IPS DF 6.9 (cell line): ENCODE results near the gene GAN.

ENCODE experiments used
- DNase-seq: peaks from one replicate; pipeline ENCODE4 v3.0.0-alpha.2; 2013; ENCODE audit warnings: low read depth, low spot score
- H3K27ac ChIP-seq: one replicate; pipeline ENCODE4 v1.5.1; 2013; ENCODE audit warnings: low read length, control low read depth
- H3K27me3 ChIP-seq: 2 replicates; pipeline ENCODE4 v1.6.1; 2013; ENCODE audit warnings: mild to moderate bottlenecking, low read length; ENCODE audit not compliant: control insufficient read depth, insufficient read depth
- H3K36me3 ChIP-seq: 2 replicates; pipeline ENCODE4 v1.6.1; 2013; ENCODE audit warnings: low read length; ENCODE audit not compliant: control insufficient read depth, insufficient read depth
- H3K4me1 ChIP-seq: 2 replicates; pipeline ENCODE4 v1.6.1; 2013; ENCODE audit warnings: low read length; ENCODE audit not compliant: control insufficient read depth, insufficient read depth
- H3K4me3 ChIP-seq: 2 replicates; pipeline ENCODE4 v1.5.1; 2013; ENCODE audit warnings: mild to moderate bottlenecking, low read length
- H3K9me3 ChIP-seq: 2 replicates; pipeline ENCODE4 v1.6.1; 2013; ENCODE audit warnings: low read length, inconsistent platforms; ENCODE audit not compliant: control insufficient read depth, insufficient read depth
- WGBS: extraction: QIAGEN DNeasy Blood & Tissue Kit; methylation state at CpG from one replicate; pipeline ENCODE4 v1.1.7; 2013; ENCODE audit warnings: mixed read lengths, missing lambda C conversion rate; ENCODE audit not compliant: insufficient read length, insufficient coverage; 5-methylcytosine and 5-hydroxymethylcytosine counted together

GAN gene

DNA sequence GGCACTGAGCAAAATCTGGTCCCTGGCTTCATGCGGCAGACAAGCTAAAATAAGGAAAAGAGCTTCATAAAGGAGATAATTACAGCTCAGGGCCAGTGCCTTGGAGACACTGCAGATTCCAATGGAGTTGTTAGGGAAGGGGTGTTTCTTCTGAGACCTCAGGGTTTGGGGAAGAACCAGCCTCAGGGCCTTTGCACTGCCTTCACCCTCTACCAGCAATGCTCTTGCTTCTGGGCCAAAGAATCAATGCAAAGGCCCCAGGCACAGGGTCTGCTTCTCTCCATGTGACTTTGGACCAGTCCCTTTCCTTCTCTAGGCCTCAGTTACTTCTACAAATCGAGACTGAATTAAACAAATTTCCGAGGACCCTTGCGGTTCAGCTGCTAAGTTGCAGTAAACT lies 36.2 kb upstream of the GAN start:
- DNase-seq, result no peak
- Histone ChIP-seq H3K9me3 (no peaks in the 10 kb centered on the region), H3K27me3 (no peaks in the 10 kb centered on the region), H3K4me1 (no peaks in the 10 kb centered on the region), H3K4me3 (no peak overlapping the region), H3K27ac (no peak overlapping the region), H3K36me3 (no peaks in the 10 kb centered on the region)
- no CpG with 5 or more reads among the region's 4 CpGs for WGBS

DNA sequence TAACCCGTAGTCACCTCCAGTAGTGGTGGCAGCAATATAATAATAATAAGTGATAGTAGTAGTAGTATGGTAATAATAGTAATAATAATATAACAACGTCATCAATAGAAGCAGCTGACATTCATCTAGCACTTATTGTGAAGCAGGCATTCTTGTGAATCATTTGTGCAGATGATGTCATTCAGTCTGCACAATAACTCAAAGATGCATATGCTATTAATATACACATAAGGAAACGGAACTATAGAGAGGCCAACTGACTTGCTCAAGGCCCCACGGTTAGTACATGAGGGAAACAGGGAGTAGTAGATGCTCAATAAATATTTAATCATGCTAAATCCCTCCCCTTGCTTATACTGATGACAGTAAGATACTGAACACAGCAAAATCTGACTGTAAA lies 35.4 kb upstream of the GAN start:
- Histone ChIP-seq H3K36me3 (no peaks in the 10 kb centered on the region), H3K4me1 (no peaks in the 10 kb centered on the region), H3K9me3 (no peaks in the 10 kb centered on the region), H3K27ac (no peak overlapping the region), H3K4me3 (no peak overlapping the region), H3K27me3 (no peaks in the 10 kb centered on the region)
- no CpG with 5 or more reads among the region's 4 CpGs for WGBS
- no peak for DNase-seq

DNA sequence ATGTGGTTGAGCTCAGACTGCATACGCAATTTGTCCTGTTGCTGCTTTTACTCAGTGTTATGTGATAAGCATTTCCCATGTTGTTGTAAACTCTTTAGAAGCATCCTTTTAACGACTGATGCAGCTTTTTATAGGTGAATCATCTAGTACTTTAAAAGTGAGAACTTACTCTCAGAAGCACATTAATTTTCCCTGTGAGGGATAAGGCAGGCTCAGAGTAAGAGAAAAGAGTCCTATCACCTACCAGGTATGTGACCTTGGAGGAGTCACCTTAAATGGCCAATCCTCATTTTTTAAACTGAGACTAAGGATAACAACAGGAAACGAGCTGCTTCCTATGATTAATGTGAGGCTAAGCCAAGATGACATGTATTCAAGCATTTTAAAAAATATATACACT lies 34.4 kb upstream of the GAN start:
- WGBS, result no CpG with 5 or more reads among the region's 3 CpGs
- no peaks in the 10 kb centered on the region for H3K36me3 ChIP-seq
- no peak overlapping the region for H3K4me3 ChIP-seq
- no peak for DNase-seq
- H3K27ac ChIP-seq, result no peak overlapping the region
- no peaks in the 10 kb centered on the region for H3K9me3 ChIP-seq
- H3K27me3 ChIP-seq, result no peaks in the 10 kb centered on the region
- H3K4me1 ChIP-seq, result no peaks in the 10 kb centered on the region

DNA sequence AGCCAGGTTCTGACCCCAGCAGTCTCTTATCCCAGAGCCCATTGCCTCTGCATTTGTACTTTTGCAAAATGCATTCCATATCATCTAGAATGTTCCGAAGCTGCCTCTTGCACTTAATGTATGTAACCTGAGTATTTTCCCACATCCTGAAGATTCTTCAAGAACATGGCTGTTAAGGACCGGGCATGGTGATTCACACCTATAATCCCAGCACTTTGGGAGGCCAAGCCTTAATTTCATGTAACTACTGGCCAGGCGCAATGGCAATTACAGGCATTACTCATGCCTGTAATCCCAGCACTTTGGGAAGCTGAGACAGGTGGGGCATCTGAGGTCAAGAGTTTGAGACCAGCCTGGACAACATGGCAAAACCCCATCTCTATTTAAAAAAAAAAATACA lies 31.7 kb upstream of the GAN start:
- Histone ChIP-seq H3K27ac (no peak overlapping the region), H3K36me3 (no peaks in the 10 kb centered on the region), H3K27me3 (no peaks in the 10 kb centered on the region), H3K4me3 (no peak overlapping the region), H3K4me1 (no peaks in the 10 kb centered on the region), H3K9me3 (no peaks in the 10 kb centered on the region)
- DNase-seq, result no peak
- WGBS, result no CpG with 5 or more reads among the region's 3 CpGs

DNA sequence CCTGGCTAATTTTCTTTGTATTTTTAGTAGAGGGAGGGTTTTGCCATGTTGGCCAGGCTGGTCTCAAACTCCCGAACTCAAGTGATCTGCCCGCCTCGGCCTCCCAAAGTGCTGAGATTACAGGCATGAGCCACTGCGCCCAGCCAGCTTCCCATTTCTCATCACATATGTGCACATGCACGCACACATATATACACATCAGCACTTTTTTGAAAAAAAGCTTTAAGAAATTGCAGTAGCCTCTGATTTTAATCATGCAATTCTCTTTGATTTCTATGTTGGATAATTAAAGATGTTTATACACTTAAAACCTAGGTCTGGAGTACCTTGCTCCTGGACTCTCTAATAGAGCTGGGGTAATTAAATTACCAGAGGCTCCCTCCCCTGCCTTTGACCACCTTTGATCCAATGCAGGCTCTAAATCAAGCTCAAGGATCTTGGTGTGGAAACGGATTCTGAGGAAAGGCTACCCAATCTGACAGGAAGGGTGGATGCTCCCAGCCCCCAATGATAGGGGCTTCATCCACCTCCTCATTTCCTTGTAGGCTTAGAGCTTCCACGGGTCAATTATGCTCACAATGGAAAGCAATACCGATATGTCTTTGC lies 29.7 kb upstream of the GAN start:
- Histone ChIP-seq H3K27me3 (no peaks in the 10 kb centered on the region), H3K27ac (no peak overlapping the region), H3K36me3 (no peaks in the 10 kb centered on the region), H3K4me3 (no peak overlapping the region), H3K4me1 (no peaks in the 10 kb centered on the region), H3K9me3 (no peaks in the 10 kb centered on the region)
- WGBS, result no CpG with 5 or more reads among the region's 8 CpGs
- DNase-seq, result no peak

DNA sequence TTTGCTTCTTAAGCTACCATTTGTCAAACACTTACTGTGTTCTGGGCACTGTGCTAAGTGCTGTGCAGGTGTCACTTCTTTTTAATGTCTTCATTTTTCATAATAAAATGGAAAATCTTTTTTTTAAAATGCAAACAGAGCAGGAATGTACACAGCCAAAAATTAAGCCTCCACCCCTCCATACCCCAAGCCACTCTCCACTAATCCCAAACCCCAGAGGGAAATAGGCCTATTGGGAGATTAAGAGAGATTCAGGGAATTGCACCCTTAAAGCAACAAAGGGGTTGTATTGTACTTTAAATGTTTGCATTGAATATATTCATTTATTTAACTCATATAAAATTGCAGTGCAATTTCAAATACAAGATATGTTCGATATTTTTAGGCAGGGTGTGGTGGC lies 28.6 kb upstream of the GAN start:
- no CpG with 5 or more reads among the region's 1 CpG for WGBS
- no peak for DNase-seq
- no peaks in the 10 kb centered on the region for H3K36me3 ChIP-seq

DNA sequence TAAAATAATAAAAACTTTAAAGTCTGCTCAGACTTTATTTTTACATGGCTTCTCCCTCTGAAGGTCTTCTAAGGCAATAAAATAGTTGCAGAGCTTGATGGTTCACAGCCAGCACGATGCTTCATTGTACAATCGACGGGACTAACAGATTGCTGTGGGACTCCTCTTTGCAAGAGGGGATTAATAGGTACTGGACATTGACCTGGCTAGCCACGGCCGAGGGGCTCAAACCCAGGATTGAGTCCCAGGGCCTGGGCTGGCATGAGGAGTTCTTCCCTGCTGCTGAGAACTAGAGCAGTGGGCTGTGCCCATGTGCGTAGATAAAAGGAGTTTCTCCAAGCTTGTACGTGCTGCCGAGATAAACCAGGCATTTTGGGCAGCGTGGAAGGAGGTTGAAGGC lies 23.6 kb upstream of the GAN start:
- Histone ChIP-seq H3K4me3 (no peak overlapping the region), H3K9me3 (no peaks in the 10 kb centered on the region), H3K4me1 (no peaks in the 10 kb centered on the region), H3K27ac (no peak overlapping the region), H3K27me3 (no peaks in the 10 kb centered on the region; the same call in 1 of the 2 replicates), H3K36me3 (no peaks in the 10 kb centered on the region)
- WGBS, result no CpG with 5 or more reads among the region's 9 CpGs
- no peak for DNase-seq

More for the DNA sequence above, 28.6 kb upstream of the GAN start:
- Histone ChIP-seq H3K27me3 (no peaks in the 10 kb centered on the region), H3K27ac (no peak overlapping the region), H3K9me3 (no peaks in the 10 kb centered on the region), H3K4me3 (no peak overlapping the region), H3K4me1 (no peaks in the 10 kb centered on the region)

DNA sequence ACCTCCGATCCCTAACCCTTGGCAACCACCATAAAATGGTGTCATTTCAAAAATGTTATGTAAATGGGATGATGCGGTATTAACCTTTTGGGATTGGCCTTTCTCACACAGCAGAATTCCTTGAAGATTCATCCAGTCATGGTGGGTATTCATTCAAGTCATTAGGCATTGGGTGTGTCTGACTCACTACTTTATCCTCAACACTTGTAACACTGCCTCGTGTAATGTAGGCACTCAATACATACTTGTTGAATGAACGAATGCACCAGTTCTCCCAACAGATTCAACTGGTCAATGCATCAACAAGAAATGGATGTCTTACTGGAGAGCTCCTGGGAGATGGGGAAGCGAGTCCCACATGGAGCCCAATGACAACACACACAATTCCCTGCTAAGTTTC lies 21.8 kb upstream of the GAN start:
- H3K4me1 ChIP-seq, result no peaks in the 10 kb centered on the region
- no peaks in the 10 kb centered on the region for H3K9me3 ChIP-seq
- no peak for DNase-seq
- no peaks in the 10 kb centered on the region; the same call in 1 of the 2 replicates for H3K27me3 ChIP-seq
- no peak overlapping the region for H3K4me3 ChIP-seq
- no peak overlapping the region for H3K27ac ChIP-seq
- WGBS, result no CpG with 5 or more reads among the region's 5 CpGs
- no peaks in the 10 kb centered on the region for H3K36me3 ChIP-seq

DNA sequence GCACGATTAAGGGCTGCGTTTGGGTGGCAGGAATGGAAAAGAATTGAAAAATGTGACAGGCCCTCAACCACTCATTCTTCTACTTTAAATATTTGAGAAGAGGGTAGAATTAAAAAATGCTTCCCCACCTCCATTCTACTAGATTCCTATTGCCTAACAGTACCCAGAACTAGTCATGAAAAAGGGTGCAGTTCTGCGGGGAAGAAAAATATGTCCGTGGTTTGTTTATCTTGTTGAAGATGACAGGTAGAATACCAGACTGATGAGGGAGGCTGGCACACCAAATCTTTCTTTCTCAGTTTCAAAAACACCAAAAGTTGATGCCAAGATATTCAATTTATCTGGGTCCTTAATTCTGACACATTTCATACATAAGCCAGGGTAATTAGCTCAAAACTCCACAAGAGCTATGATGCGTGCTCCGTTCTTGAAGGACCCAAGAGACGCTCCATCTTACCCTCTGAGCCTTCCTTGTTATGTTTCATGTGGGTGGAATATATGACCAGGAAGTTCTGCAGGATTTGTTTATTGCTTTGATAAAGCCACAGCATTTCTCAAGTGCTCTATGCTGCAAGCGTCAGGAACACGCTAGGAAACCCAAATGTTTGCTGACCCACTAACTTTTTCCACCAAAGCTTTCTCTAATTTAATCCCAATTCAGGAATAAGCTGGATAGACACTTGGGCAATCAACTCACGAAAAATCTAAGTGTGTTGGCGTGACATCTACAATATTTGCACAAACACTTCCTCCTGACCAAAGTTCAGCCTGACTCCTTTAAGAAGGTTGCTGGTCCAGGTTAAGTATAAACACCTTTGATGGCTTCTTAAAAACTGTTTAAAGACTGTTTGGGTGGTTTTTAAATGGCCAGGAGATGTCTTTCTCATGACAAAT lies 20.6 kb upstream of the GAN start:
- no peaks in the 10 kb centered on the region; the same call in 1 of the 2 replicates for H3K27me3 ChIP-seq
- H3K9me3 ChIP-seq, result no peaks in the 10 kb centered on the region
- no peak for DNase-seq
- no peaks in the 10 kb centered on the region for H3K4me1 ChIP-seq
- no peaks in the 10 kb centered on the region for H3K36me3 ChIP-seq
- H3K27ac ChIP-seq, result no peak overlapping the region
- no CpG with 5 or more reads among the region's 11 CpGs for WGBS
- no peak overlapping the region for H3K4me3 ChIP-seq

DNA sequence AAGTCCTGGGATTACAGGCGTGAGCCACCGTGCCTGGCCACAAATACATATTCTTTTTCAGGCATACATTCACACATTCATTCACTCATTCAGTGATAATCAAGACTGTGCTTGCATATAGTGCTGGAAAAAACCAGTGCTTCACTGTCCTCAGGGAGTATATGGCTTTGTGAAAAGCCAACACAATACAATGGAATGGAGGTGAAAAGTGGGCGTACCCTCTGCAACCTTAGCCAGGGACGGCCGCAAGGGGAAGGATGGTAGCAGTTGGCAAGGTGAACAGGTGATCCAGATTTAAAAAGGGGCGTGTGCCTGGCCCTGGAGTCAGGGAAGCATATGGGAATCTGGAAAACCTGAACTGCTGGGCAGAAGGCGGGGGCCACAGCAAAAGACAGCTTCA lies 18.1 kb upstream of the GAN start:
- Histone ChIP-seq H3K27ac (no peak overlapping the region), H3K27me3 (no peaks in the 10 kb centered on the region; the same call in 1 of the 2 replicates), H3K4me1 (no peaks in the 10 kb centered on the region), H3K9me3 (no peaks in the 10 kb centered on the region), H3K4me3 (no peak overlapping the region), H3K36me3 (no peaks in the 10 kb centered on the region)
- no peak for DNase-seq
- no CpG with 5 or more reads among the region's 7 CpGs for WGBS
